Urinary bladder (tissue), 4 donors: ENCODE data around the gene SLK. TPM values are rescaled to one million over a fixed set of nuclear protein-coding genes. Genes with fewer than 3 reads are reported as not detected.

Source experiments
- DNase-seq: peaks from one replicate; pipeline ENCODE4 v3.0.0-alpha.2; 2015; ENCODE audit errors: extremely low spot score
- H3K27ac ChIP-seq: one replicate; pipeline ENCODE4 v1.5.1; 2013; ENCODE audit warnings: low read depth, mild to moderate bottlenecking, moderate library complexity
- H3K36me3 ChIP-seq: one replicate; pipeline ENCODE4 v1.6.1; 2013; ENCODE audit warnings: mild to moderate bottlenecking, moderate library complexity; ENCODE audit not compliant: insufficient read depth
- H3K4me1 ChIP-seq: one replicate; pipeline ENCODE4 v1.6.1; 2013; ENCODE audit warnings: mild to moderate bottlenecking, moderate library complexity; ENCODE audit not compliant: insufficient read depth
- H3K4me3 ChIP-seq: one replicate; pipeline ENCODE4 v1.5.1; 2013; ENCODE audit warnings: low read depth, low read length
- WGBS: extraction: QIAGEN DNeasy Blood & Tissue Kit; methylation state at CpG from one replicate; pipeline ENCODE4 v1.1.7; 2013; 5-methylcytosine and 5-hydroxymethylcytosine counted together
- polyA plus RNA-seq: library from polyadenylated mRNA; stranded (reverse); fragments of 200-250 nt; gene quantifications from one replicate; pipeline ENCODE4 v1.2.3, GENCODE V29; 2013
- total RNA-seq: library from RNA; depleted of rRNA; stranded (reverse); fragments of >200 nt; gene quantifications from one replicate; pipeline ENCODE4 v1.2.3, GENCODE V29; 2014
- donor health status: healthy with polysubstance abuse.
- donor health status: healthy.

The SLK gene
- total RNA-seq = 120 TPM
- 32.7 TPM for polyA plus RNA-seq

DNA sequence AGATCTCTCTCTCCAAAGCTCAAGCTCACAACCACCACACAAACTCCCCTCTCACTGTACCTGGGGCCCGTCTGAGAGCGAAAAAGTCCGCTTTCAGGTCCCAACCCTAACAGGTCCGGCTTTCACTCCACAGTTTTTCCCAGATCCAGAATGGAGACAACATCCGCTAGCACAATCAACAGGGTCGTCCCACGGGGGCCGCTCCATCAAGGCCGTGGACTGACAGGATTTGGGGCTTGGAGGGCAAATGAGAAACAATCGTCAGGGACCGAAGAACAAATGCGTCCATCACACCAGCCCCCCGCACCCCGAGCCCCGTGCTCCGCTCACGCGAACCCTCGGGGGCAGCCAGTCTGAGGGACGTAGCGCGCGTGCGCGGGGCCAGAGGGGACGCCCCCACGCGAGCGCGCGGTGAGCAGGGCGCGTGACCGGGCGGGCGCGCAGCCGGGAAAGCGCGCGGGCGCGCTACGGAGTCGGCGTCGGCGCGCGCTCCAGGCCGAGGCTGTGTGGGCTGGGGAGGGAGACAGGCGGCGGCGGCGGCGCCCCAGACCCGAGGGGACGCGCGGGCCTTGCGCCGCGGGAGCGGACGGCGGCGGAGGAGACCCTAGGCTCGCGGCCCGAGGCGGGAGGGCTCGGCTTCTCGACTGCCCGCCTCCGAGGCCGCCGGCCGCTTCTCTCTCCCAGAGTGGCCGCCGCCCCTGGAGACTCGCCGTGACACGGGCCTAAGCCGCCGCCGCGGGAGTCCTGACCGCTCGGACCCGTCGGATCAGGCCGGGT, at the start of gene SLK:
Gene SLK, plus strand, starts transcription at position 470 of the 777 bp plus-strand sequence. CDS start 606 bp downstream, outside the sequence.
- Histone ChIP-seq H3K36me3 (no peaks in the 10 kb centered on the region), H3K27ac (peak within 1 kb of the TSS; percentile 99), H3K4me1 (no peaks in the 10 kb centered on the region), H3K4me3 (peak within 1 kb of the TSS; percentile 95)
- peak; percentile 53 for DNase-seq
- under 1% methylated on average over 92 of the region's 92 CpGs for WGBS

DNA sequence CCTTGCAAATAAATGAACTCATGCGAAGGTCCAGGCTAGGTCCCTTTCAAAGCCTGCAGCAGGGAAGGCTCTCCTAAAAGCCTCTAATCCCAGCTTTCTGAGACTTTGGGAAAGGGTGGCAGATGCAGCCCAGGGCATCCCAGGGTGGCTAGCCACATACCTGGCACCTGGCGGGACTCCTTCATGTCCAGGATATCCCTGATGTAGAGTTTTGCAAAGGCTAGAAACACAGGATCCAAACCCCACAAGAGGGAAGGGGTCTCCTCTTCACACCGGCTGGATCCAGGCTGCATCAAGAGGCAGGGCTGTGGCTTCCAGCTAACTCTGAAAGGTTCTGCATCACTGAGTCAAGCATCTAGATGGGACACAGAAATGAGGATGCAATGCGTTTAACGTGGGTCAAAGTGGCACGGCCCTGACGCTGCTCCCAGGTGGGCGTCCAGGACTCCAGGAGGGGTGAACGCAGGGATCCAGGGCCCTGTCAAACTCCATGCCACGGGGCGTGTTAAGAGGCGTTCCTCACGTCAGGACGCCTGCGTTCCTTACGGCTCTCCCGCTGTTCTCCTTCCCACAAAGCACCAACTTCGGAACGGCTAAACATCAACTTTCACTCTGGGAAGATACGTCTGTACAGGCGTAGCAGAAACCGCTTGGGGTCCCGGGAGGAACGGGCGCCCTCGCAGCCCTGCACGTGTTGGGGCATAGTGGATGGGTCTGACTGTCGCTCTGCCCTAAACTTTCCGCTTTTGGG, 49.5 kb upstream of the SLK start:
- WGBS = 2% methylated on average over 29 of the region's 29 CpGs
- Histone ChIP-seq H3K4me3 (peak overlapping the region; percentile 44), H3K4me1 (peaks cover 2% of the 10 kb centered on the region), H3K36me3 (no peaks in the 10 kb centered on the region), H3K27ac (peak overlapping the region; percentile 85)
- no peak for DNase-seq

- WGBS = under 1% methylated on average over 53 of the region's 53 CpGs
- Histone ChIP-seq H3K4me1 (peaks cover 2% of the 10 kb centered on the region), H3K4me3 (peak within 1 kb of the TSS; percentile 44)
Measured at GRCh38 chr10:103918053-103918846, 48.7 kb upstream of the SLK start, which contains the start of gene STN1. STN1 (minus strand) TSS chr10:103918184; CDS start chr10:103917594, 590 bp downstream.

GRCh38 chr10:103919648-103920025, 47.3 kb upstream of the SLK start:
- H3K4me1 ChIP-seq = peaks cover 2% of the 10 kb centered on the region
- H3K4me3 ChIP-seq = no peak overlapping the region
- 98% methylated on average over 1 of the region's 1 CpG for WGBS

More at GRCh38 chr10:103918053-103918846, 48.7 kb upstream of the SLK start, which contains the start of gene STN1:
- Histone ChIP-seq H3K36me3 (no peaks in the 10 kb centered on the region), H3K27ac (peak within 1 kb of the TSS; percentile 85)
- DNase-seq = peak; percentile 90

DNA sequence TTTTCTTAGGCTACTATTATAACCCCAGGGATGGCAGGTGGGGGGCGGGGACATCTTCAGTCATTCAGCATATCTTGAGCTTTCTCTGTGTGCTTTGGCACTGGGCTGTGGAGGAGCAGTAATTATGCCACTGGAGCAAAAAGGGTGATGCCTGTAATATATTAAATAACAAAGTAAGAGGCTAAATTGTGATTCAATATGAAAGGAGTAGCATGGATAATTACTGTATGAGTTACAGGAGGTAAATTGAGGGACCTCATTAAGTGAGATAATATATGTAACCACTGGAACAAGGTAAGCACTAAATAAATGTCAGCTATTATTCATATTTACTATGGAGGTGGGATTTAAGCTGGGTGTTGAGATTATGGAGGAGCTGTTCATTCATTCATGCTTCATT, 45.7 kb upstream of the SLK start:
- H3K36me3 ChIP-seq = no peaks in the 10 kb centered on the region
- H3K27ac ChIP-seq = no peak overlapping the region
- no peaks in the 10 kb centered on the region for H3K4me1 ChIP-seq
- WGBS = 91% methylated on average over 1 of the region's 1 CpG
- no peak overlapping the region for H3K4me3 ChIP-seq
- DNase-seq = no peak

More at GRCh38 chr10:103919648-103920025, 47.3 kb upstream of the SLK start:
- no peak for DNase-seq
- Histone ChIP-seq H3K27ac (no peak overlapping the region), H3K36me3 (no peaks in the 10 kb centered on the region)

DNA sequence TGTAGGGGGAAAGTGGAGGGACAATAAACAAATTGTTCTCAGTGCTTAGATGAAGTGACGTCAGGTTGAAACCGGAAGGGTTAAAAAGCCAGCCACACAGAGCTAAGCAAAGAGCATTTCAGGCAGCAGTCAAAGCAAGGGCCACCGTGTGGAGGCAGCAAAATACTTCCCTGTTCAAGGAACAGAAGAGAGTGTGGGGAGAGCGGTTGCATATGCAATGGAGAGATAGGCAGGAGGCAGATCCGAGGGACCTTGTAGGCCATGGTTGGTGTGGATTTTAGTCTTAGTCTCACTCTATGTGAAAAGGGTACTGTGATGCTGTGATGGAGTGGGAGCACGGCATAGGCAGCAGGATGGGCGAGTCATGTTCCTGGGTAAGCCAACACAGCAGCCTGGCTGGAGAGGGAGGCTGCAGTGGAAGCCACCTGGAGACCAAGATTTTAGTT, 45.2 kb upstream of the SLK start:
- WGBS = 44% methylated on average over 7 of the region's 7 CpGs
- H3K4me3 ChIP-seq = no peak overlapping the region
- no peak overlapping the region for H3K27ac ChIP-seq
- no peaks in the 10 kb centered on the region for H3K36me3 ChIP-seq
- DNase-seq = no peak
- H3K4me1 ChIP-seq = no peaks in the 10 kb centered on the region

DNA sequence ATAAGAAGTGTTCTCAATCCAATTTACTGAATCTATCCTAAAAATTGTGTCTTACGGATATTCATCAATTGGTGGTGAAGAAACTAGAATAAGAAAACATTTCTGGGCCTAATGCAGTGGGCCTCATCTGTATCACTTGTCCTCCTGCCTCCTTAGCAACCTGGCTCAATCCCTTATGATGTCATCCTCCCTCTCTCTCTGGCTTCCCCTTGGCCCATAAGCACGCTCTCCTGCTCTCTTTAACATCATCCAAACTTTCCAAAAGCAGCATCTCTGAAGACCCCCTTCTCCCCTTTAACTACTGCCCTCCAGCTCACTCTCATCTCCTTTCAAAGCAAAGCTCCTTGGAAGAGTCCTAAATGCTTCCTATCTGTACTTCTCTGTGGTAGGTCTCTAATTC, 44.3 kb upstream of the SLK start:
- no peak overlapping the region for H3K27ac ChIP-seq
- WGBS = 87% methylated on average over 2 of the region's 2 CpGs
- no peak for DNase-seq

GRCh38 chr10:103923502-103923901, 43.4 kb upstream of the SLK start:
- no peak overlapping the region for H3K27ac ChIP-seq
- no peaks in the 10 kb centered on the region for H3K4me1 ChIP-seq
- H3K4me3 ChIP-seq = no peak overlapping the region
- H3K36me3 ChIP-seq = no peaks in the 10 kb centered on the region
- DNase-seq = no peak
- WGBS = 54% methylated on average over 3 of the region's 3 CpGs

More for the DNA sequence above, 44.3 kb upstream of the SLK start:
- Histone ChIP-seq H3K4me3 (no peak overlapping the region), H3K4me1 (no peaks in the 10 kb centered on the region), H3K36me3 (no peaks in the 10 kb centered on the region)

- no peak overlapping the region for H3K27ac ChIP-seq
- no peaks in the 10 kb centered on the region for H3K36me3 ChIP-seq
- no peak overlapping the region for H3K4me3 ChIP-seq
- 95% methylated on average over 1 of the region's 1 CpG for WGBS
- DNase-seq = no peak
- H3K4me1 ChIP-seq = no peaks in the 10 kb centered on the region
Measured at GRCh38 chr10:103925591-103925990, 41.3 kb upstream of the SLK start.

DNA sequence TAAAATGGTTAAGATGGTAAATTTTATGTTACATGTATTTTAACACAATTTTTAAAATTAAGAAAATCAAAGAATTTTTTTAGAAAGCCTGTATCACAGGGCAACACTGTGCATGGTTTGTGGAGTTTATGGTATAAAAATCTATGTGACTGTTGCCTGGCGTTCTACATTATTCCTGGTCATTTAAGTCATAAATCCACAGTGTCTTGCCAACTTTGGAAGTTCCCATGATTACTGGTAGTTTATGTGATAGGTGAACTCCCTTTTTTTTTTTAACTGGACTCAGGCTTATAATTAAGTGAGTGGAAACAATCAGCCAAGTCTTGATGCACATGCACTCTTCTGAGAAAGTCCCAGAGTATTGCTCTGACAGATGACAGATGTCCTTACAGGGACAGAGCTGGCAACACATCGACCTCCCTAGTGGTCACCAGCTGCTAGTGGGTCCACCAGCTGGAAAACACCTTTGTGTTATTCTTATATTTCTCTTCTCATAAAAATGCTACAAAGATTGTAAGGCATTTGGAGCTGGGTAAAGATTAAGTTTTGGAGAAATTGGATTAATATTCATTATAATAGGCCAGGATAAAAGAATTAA, 40.1 kb upstream of the SLK start:
- DNase-seq = no peak
- H3K27ac ChIP-seq = no peak overlapping the region
- 79% methylated on average over 2 of the region's 2 CpGs for WGBS
- no peaks in the 10 kb centered on the region for H3K36me3 ChIP-seq
- H3K4me1 ChIP-seq = no peaks in the 10 kb centered on the region
- H3K4me3 ChIP-seq = no peak overlapping the region

DNA sequence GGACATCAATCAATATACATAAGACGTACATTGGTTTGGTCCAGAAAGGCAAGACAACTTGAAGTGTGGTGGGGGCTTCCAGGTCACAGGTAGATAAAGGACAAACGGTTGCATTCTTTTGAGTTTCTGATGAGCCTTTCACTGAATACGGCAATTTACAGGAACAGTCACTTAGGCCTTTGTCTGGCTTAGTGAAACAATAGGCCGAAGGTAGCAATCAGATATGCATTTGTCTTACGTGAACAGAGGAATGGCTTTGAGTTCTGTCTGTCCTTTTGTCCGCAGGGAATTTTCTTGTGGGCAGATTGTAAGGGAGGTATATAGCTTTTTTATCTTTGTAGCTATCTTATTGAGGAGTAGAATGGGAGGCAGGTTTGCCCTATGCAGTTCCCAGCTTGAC, 38.2 kb upstream of the SLK start:
- DNase-seq = no peak
- no peak overlapping the region for H3K27ac ChIP-seq
- H3K36me3 ChIP-seq = no peaks in the 10 kb centered on the region
- peaks cover 1% of the 10 kb centered on the region for H3K4me1 ChIP-seq
- WGBS = 88% methylated on average over 6 of the region's 6 CpGs
- no peak overlapping the region for H3K4me3 ChIP-seq

- H3K4me1 ChIP-seq = peaks cover 1% of the 10 kb centered on the region
- no peaks in the 10 kb centered on the region for H3K36me3 ChIP-seq
- WGBS = 51% methylated on average over 7 of the region's 7 CpGs
- no peak overlapping the region for H3K27ac ChIP-seq
- H3K4me3 ChIP-seq = no peak overlapping the region
- DNase-seq = no peak
Measured at GRCh38 chr10:103929381-103929921, 37.5 kb upstream of the SLK start.

DNA sequence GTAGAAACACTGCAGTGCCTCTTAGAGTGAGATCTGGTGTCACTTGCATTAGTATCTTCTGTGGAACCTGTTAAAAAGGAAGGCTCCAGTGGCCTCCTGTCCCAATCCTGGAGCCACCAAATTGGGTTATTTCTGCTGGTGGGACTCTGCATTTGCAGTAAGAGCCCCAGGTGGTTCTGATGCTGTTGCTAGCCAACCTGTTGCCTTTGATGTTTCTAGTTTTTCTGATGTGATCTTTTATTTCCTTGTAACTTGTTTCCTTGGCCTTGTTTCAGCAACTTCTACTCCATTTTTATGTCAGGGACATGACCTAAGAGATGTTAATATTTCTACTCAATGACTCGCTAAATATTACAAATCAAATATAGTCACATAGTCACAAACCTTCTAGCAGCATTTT, 36.5 kb upstream of the SLK start:
- Histone ChIP-seq H3K36me3 (no peaks in the 10 kb centered on the region), H3K27ac (no peak overlapping the region), H3K4me1 (peaks cover 1% of the 10 kb centered on the region), H3K4me3 (no peak overlapping the region)
- 93% methylated on average over 1 of the region's 1 CpG for WGBS
- no peak for DNase-seq
